Middle frontal gyrus (tissue), 1 donor: ENCODE measurements around the gene MED13L.
"Not testable (repeated sequence)": the region's sequence is repeated elsewhere in the genome, so short reads cannot be mapped to it uniquely, and the experiment has no call there.

ENCODE experiments used
- DNase-seq: peaks from one replicate; pipeline ENCODE4 v3.0.0-alpha.2; 2015; ENCODE audit warnings: low spot score; ENCODE audit errors: extremely low spot score

MED13L gene

DNA sequence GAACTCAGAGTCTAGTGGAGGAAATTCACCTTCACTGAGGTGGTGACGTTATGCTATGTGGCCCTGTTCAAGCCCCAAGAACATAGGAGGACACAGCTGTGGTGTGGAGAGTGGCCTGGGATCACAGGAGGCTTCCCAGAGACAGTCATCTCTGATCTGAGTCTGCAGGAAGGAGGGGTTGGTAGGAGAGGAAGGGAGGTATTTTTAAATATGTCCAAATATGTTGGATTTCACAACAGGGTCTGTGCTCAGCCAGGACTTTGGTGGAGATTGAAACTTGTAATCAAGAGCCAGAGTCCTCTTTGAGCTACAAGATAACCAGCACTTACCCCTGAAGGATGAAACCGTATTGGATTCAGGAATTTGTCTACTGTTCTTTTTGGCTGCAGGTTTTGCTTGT lies 26.4 kb upstream of the MED13L start:
- no peak for DNase-seq

- DNase-seq: no peak
Measured at GRCh38 chr12:116303066-116303465, 25.6 kb upstream of the MED13L start.

DNA sequence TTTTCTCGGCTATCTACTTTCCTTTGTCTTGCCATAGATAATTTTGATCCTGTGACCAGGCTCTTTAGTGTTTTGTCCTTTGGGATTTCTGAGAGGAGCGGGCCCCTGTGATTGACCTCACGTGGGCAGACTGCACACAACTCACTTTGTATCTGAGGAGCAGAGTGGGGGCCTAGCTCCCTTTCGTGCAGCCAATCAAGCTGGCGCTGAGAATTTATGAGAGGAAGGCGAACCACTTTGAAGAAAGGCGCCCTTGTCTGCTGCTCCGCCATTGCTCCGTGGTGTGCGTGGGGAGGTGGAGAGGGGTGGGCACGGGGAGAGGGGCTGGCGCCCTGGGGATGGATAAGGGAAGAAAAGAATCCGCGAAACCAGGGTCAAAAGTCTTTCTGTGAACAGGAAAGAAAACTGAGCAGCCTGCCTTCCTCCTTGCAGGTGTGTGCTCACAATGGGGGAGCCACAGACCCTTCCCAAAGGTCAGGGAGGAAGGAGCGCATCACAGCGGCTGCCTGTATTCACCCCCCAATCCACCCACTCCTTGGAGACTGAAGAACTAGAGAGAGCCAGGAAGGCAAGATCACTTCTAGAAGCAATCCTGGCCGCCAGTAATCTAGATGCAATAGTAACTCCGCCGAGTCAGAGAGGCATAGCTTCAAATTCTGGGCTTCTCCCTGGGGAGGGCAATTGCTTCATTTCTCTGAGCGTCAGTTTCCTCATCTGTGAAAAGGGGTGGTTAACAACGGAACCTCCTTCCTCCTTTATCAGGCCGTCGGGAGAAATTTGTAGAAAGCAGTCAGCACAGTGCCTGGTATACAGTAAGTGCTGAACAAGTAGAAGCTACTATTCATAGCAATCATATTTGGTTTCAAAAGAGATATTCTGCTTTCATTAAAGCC lies 24.9 kb upstream of the MED13L start:
- DNase-seq: no peak

DNA sequence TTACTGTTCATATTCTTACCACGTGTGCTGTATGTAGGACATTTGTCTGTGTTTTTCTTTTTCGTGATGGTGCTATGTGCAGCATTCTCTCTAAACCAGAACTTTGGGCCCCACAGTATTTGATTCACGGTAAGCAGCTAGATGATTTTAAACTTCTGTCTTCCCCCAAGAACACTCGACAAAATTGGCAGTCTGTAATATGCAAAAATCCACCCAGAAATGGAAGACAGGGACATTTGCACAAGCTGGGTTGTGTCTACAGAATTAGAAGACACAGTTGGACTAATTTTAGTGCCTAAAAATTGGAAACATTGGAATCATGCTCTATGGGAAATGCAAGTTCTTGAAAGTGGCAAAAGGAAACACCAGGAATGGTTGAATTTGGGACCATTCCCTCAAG lies 24.1 kb upstream of the MED13L start:
- no peak for DNase-seq

GRCh38 chr12:116299665-116300328 lies 22.3 kb upstream of the MED13L start:
- DNase-seq: no peak

GRCh38 chr12:116299064-116299463 lies 21.6 kb upstream of the MED13L start:
- no peak for DNase-seq

- DNase-seq: no peak
Measured at GRCh38 chr12:116298578-116298977, 21.1 kb upstream of the MED13L start.

GRCh38 chr12:116297224-116297834 lies 19.8 kb upstream of the MED13L start:
- no peak for DNase-seq

- no peak for DNase-seq
Measured at GRCh38 chr12:116295327-116296263, 18.1 kb upstream of the MED13L start.

DNA sequence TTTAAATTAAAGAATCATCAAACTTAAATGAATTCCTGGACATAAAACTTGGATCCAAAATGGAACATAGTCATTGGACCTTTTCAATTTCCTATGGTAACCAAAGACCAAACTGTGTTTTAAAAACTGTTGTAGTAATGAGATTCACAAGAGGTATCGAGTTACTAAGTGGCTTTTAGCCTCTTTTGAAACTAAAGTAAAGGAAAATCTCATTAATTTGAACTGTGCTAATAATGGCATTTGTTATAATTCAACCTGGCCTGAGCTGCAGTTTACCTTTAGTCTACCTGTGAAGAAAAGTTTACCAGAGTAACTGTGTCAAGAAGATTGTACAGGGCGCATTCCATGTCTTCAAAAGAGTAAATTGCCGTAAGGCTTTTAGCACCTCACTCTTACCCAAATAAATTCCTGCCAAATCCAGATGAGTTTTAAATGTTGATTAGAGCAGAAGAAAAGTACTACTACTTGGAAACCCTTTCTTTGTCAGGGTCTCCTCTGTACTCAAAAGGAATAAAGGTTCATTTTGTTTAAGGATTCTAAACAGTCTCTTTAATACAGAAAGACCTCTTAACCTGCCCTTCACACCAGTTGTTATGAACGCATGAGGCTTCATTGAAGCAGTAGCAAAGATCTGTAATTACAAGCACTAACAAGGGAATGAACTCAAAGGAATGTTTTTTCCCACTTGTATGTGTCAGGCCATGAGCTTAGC lies 17.1 kb upstream of the MED13L start:
- no peak for DNase-seq

- no peak for DNase-seq
Measured at GRCh38 chr12:116293687-116294453, 16.4 kb upstream of the MED13L start.

GRCh38 chr12:116291218-116291617 lies 13.7 kb upstream of the MED13L start:
- DNase-seq: no peak

GRCh38 chr12:116288735-116289134 lies 11.2 kb upstream of the MED13L start:
- DNase-seq: no peak

DNA sequence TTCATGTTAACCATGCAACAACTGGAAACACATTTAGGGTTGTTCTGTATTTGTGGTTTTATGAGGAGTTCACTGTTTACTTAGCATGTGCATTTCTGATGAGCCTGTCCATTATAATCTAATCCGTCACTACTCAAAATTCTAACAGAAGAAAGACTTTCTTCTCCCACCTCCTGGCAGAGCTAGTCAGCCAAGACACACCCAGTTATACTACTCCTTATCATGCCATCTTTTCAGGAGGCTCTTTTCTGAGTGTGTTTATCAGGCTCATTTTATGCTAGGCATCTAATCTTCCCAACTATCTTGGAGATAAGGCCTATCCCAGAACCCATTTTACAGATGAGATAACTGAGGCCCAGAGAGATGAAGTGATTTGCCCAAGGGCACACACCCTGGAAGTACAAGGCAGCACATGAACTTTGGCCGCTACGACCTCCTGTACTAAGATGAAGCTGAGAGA lies 10.4 kb upstream of the MED13L start:
- no peak for DNase-seq

- no peak for DNase-seq
Measured at GRCh38 chr12:116284396-116284795, 6.9 kb upstream of the MED13L start.

- DNase-seq: not testable (repeated sequence)
Measured at GRCh38 chr12:116283881-116284280, 6.4 kb upstream of the MED13L start.

DNA sequence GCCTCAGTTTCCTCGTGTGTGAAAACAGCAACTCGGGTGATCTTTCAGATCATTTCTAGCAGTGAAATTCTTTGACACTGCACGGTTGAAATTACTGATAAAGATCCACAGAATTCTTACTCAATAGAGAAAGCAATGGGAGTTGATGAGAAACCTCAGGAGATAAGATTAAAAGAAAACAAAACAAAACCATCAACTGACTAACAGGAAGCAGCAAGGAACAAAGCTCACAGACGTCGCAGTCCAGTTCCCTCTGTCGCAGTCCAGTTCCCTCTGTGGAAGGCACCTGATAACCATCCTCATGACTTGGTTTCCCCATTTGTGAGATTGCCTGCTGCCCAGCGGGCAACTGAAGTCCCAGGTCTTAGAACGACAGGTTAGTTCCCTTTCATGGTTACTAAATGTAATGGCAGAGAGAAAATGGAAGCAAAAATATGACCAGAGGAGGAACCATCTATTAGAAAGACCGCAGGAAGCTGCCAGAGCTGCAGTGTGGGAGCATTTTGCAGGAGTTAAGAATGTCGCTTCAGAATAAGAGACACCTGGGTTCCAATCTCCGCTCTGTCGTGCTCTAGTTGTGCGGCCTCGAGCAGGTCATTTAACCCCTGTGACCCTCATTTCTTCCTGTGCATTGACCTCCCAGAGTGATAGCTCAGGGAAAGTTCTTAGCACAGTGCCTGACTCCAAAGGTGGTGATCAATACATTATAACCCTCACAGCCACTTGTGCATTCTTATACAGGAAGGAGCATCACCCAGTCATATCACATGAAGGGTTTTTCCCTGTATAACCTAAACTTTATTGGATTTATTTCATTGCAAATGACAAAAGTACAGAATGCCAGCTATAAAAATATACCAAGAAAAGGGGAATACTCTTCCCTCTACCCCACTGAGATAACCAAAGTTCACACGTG lies 5.1 kb upstream of the MED13L start:
- DNase-seq: no peak

DNA sequence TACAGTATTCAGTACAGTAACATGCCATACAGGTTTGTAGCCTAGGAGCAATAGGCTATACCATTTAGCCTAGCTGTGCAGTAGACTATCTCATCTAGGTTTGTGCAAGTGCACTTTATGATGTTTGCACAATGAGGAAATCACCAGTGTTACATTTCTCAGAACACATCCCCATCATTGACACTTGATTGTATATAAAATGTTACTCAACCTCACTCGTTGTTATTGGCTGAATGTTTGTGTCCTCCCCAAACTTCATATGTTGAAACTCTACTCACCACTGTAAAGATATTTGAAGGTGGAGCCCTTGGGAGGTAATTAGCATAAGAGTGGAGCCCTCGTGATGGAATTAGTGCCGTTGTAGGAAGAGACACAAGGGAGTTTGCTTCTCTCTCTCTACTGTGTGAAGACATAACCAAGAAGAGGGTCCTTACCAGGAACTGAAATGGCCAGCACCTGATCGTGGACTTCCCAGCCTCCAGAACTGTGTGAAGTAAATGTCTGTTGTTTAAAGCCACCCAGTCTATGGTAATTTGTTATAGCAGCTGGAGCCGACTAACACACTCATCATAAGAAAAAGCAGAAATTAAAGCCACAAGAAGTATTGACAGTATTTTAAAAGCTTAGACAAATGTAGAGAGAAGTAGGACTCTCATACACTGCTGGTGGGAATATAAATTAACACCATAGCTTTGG lies 3.2 kb upstream of the MED13L start:
- no peak for DNase-seq
